GM23338 (cell line): ENCODE data around the gene MEI1. TPM values are rescaled to one million over a fixed set of nuclear protein-coding genes. Genes with fewer than 3 reads are reported as not detected.

Experiments used
- ATAC-seq: fragments of 200-7000 bp; cut with Tn5 transposase; 3 replicates; pipeline ENCODE4 v1.9.1; 2020
- DNase-seq: peaks from one replicate; pipeline ENCODE4 v3.0.0-alpha.2; 2015; ENCODE audit warnings: low spot score
- H2AFZ ChIP-seq: fragments of 200-600 bp; sonication (generic); 2 replicates; pipeline ENCODE4 v1.8.0; 2016; ENCODE audit warnings: antibody characterized with exemption, mild to moderate bottlenecking, moderate library complexity
- H3F3A ChIP-seq: fragments of 200-600 bp; sonication (generic); replicated peaks from 2 replicates; pipeline ENCODE4 v1.8.0; 2017; ENCODE audit warnings: antibody characterized with exemption, mixed run types, low read depth
- H3K27ac ChIP-seq: fragments of 200-600 bp; sonication (generic); 2 replicates; pipeline ENCODE4 v1.6.1; 2016; ENCODE audit warnings: low read depth
- H3K27me3 ChIP-seq: fragments of 200-600 bp; sonication (generic); 2 replicates; pipeline ENCODE4 v1.8.0; 2016; ENCODE audit warnings: mild to moderate bottlenecking, mixed run types, moderate library complexity; ENCODE audit not compliant: insufficient read depth
- H3K36me3 ChIP-seq: fragments of 200-600 bp; sonication (generic); 2 replicates; pipeline ENCODE4 v1.8.0; 2016; ENCODE audit warnings: mild to moderate bottlenecking; ENCODE audit not compliant: insufficient read depth
- H3K4me1 ChIP-seq: fragments of 200-600 bp; sonication (generic); 2 replicates; pipeline ENCODE4 v1.8.0; 2016; ENCODE audit warnings: mild to moderate bottlenecking, moderate library complexity; ENCODE audit not compliant: insufficient read depth
- H3K4me2 ChIP-seq: fragments of 200-600 bp; sonication (generic); 2 replicates; pipeline ENCODE4 v1.7.1; 2017; ENCODE audit warnings: mixed run types
- H3K4me3 ChIP-seq: fragments of 200-600 bp; sonication (generic); 2 replicates; pipeline ENCODE4 v1.6.1; 2016; ENCODE audit warnings: mixed run types
- H3K79me2 ChIP-seq: fragments of 200-600 bp; sonication (generic); replicated peaks from 2 replicates; pipeline ENCODE4 v1.8.0; 2017; ENCODE audit warnings: mild to moderate bottlenecking; ENCODE audit not compliant: insufficient read depth
- H3K9me2 ChIP-seq: fragments of 200-600 bp; sonication (generic); 2 replicates; pipeline ENCODE4 v1.8.0; 2017; ENCODE audit not compliant: insufficient read depth
- H4K20me1 ChIP-seq: fragments of 200-600 bp; sonication (generic); replicated peaks from 2 replicates; pipeline ENCODE4 v1.8.0; 2017; ENCODE audit warnings: mild to moderate bottlenecking; ENCODE audit not compliant: insufficient read depth
- H3K27ac Mint-ChIP-seq: 2 replicates; pipeline ENCODE4 v1.8.0; 2020; ENCODE audit warnings: inconsistent platforms, mild to moderate bottlenecking, moderate library complexity, mixed read lengths
- H3K27me3 Mint-ChIP-seq: 3 replicates; pipeline ENCODE4 v1.8.0; 2022; ENCODE audit warnings: low read depth, mild to moderate bottlenecking, moderate library complexity, mixed read lengths, inconsistent platforms; ENCODE audit not compliant: insufficient read depth, poor library complexity
- H3K36me3 Mint-ChIP-seq: 3 replicates; pipeline ENCODE4 v1.8.0; 2021; ENCODE audit warnings: low read depth, mild to moderate bottlenecking, inconsistent platforms, moderate library complexity, mixed read lengths
- H3K4me1 Mint-ChIP-seq: 3 replicates; pipeline ENCODE4 v1.8.0; 2020; ENCODE audit warnings: mild to moderate bottlenecking, inconsistent platforms, mixed read lengths
- H3K4me3 Mint-ChIP-seq: 3 replicates; pipeline ENCODE4 v1.8.0; 2021; ENCODE audit warnings: moderate library complexity, mild to moderate bottlenecking, inconsistent platforms, mixed read lengths
- H3K9me3 Mint-ChIP-seq: 3 replicates; pipeline ENCODE4 v1.8.0; 2020; ENCODE audit warnings: moderate library complexity, mild to moderate bottlenecking, inconsistent platforms, mixed read lengths
- EZH2 ChIP-seq: fragments of 200-600 bp; sonication (generic); IDR thresholded peaks from one replicate; pipeline ENCODE4 v1.8.0; 2017; ENCODE audit warnings: antibody characterized with exemption, mild to moderate bottlenecking, low read depth; ENCODE audit not compliant: unreplicated experiment
- EZH2phosphoT487 ChIP-seq: fragments of 200-600 bp; sonication (generic); IDR thresholded peaks from one replicate; pipeline ENCODE4 v1.8.1; 2018; ENCODE audit warnings: antibody characterized with exemption; ENCODE audit not compliant: unreplicated experiment
- JUNB ChIP-seq: IDR thresholded peaks from one replicate; pipeline ENCODE4 v1.6.1; 2016; ENCODE audit warnings: antibody characterized with exemption; ENCODE audit not compliant: unreplicated experiment
- NANOG ChIP-seq: IDR thresholded peaks from 2 replicates; pipeline ENCODE4 v1.6.1; 2016; ENCODE audit warnings: antibody characterized with exemption, borderline replicate concordance
- POLR2AphosphoS5 ChIP-seq: IDR thresholded peaks from 2 replicates; pipeline ENCODE4 v1.6.1; 2016; ENCODE audit warnings: antibody characterized with exemption, low read depth
- ZNF114 ChIP-seq: fragments of 250-450 bp; sonication (Bioruptor Pico); IDR thresholded peaks from 2 replicates; pipeline ENCODE4 v1.5.0; 2020; ENCODE audit warnings: mild to moderate bottlenecking, moderate library complexity
- ZNF331 ChIP-seq: fragments of 250-450 bp; sonication (Bioruptor Pico); IDR thresholded peaks from 2 replicates; pipeline ENCODE4 v1.5.0; 2020; ENCODE audit warnings: low read depth, mild to moderate bottlenecking, moderate library complexity
- polyA plus RNA-seq: library from polyadenylated mRNA; unstranded; fragments of >200 nt; fragmentation: Nextera tagmentation; extraction: Ambion mirVana; gene quantifications from 2 replicates; pipeline ENCODE4 v1.2.1, GENCODE V29; 2016
- total RNA-seq: library from RNA; depleted of rRNA; stranded (reverse); fragments of >200 nt; shearing (Covaris generic); gene quantifications from 2 replicates; pipeline ENCODE4 v1.2.3, GENCODE V29; 2014
- TF ChIP-seq, protein P1 (sequence below): IDR thresholded peaks from one replicate; pipeline ENCODE4 v1.6.1; 2018; ENCODE audit warnings: antibody characterized with exemption; ENCODE audit not compliant: unreplicated experiment
- TF ChIP-seq, protein P2 (sequence below): IDR thresholded peaks from 2 replicates; pipeline ENCODE4 v1.6.1; 2016; ENCODE audit warnings: antibody characterized with exemption
- TF ChIP-seq, protein P3 (sequence below), 2 experiments: fragments of 200-600 bp in 1 of 2; sonication (generic) in 1 of 2; conservative IDR thresholded peaks; 2 replicates each; pipeline versions ENCODE4 v1.5.1 to v1.6.1; 2016 to 2017; ENCODE audit warnings: antibody characterized with exemption in 2 of 2, low read depth in 2 of 2, mild to moderate bottlenecking in 2 of 2, moderate library complexity in 1 of 2
- TF ChIP-seq, protein P4 (sequence below): fragments of 250-450 bp; sonication (Bioruptor Pico); IDR thresholded peaks from 2 replicates; pipeline ENCODE4 v1.5.0; 2020; ENCODE audit warnings: mild to moderate bottlenecking, moderate library complexity

MEI1 gene
- total and polyA plus RNA-seq, 2 experiments from 2014 or later: 0.28 to 0.87 TPM

DNA sequence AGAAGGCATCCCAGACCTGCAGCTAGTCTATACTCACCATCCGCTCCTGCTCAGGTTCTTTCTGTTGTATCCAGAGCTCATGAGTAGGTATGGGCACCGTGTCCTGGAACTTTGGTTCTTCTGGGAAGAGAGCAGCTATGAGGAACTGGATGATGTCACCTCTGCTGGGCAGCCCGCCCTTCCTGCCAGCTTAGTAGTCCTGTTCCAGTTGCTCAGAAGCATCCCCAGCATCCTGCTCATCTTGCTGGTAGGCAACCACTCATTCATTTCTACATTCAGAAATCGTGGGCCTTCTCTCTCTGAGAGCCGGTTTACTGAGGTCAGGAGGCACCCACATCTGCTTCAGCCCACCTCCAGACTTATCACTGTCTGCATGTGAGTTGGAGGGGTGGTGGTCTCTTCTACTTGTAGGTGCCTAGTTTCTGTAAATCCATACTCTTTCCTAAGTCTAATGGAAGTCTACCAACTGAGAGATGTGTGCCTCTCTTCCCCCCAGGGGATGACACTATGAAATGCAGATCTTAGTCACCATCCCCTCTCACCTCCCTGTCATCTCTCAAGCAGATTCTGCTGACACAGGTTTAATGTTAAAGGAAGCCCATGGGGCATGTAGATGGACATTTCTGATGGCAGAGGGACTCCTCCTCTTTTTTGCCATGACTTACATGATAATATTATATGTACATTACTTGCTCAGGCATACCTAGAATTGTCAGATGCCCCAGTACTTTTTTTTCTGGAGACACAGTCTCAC is 71.6 kb downstream of the MEI1 start:
- Mint-ChIP-seq H3K9me3 (no peaks in the 10 kb centered on the region), H3K27ac (no peak overlapping the region), H3K4me1 (no peaks in the 10 kb centered on the region), H3K4me3 (no peak overlapping the region), H3K27me3 (peaks cover 4% of the 10 kb centered on the region), H3K36me3 (no peaks in the 10 kb centered on the region)
- DNase-seq: no peak
- H3F3A ChIP-seq: no peaks in the 10 kb centered on the region
- H2AFZ ChIP-seq: no peak overlapping the region
- H3K4me2 ChIP-seq: no peak overlapping the region
- H3K27ac ChIP-seq: no peak overlapping the region
- H3K9me2 ChIP-seq: no peaks in the 10 kb centered on the region
- H3K36me3 ChIP-seq: no peaks in the 10 kb centered on the region
- no peak for TF ChIP-seq EZH2phosphoT487
- TF ChIP-seq, protein P1, sequence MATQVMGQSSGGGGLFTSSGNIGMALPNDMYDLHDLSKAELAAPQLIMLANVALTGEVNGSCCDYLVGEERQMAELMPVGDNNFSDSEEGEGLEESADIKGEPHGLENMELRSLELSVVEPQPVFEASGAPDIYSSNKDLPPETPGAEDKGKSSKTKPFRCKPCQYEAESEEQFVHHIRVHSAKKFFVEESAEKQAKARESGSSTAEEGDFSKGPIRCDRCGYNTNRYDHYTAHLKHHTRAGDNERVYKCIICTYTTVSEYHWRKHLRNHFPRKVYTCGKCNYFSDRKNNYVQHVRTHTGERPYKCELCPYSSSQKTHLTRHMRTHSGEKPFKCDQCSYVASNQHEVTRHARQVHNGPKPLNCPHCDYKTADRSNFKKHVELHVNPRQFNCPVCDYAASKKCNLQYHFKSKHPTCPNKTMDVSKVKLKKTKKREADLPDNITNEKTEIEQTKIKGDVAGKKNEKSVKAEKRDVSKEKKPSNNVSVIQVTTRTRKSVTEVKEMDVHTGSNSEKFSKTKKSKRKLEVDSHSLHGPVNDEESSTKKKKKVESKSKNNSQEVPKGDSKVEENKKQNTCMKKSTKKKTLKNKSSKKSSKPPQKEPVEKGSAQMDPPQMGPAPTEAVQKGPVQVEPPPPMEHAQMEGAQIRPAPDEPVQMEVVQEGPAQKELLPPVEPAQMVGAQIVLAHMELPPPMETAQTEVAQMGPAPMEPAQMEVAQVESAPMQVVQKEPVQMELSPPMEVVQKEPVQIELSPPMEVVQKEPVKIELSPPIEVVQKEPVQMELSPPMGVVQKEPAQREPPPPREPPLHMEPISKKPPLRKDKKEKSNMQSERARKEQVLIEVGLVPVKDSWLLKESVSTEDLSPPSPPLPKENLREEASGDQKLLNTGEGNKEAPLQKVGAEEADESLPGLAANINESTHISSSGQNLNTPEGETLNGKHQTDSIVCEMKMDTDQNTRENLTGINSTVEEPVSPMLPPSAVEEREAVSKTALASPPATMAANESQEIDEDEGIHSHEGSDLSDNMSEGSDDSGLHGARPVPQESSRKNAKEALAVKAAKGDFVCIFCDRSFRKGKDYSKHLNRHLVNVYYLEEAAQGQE: no peak
- TF ChIP-seq EZH2: no peak
- no peak for TF ChIP-seq JUNB
- TF ChIP-seq, protein P2, sequence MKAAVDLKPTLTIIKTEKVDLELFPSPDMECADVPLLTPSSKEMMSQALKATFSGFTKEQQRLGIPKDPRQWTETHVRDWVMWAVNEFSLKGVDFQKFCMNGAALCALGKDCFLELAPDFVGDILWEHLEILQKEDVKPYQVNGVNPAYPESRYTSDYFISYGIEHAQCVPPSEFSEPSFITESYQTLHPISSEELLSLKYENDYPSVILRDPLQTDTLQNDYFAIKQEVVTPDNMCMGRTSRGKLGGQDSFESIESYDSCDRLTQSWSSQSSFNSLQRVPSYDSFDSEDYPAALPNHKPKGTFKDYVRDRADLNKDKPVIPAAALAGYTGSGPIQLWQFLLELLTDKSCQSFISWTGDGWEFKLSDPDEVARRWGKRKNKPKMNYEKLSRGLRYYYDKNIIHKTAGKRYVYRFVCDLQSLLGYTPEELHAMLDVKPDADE: no peak
- TF ChIP-seq, protein P3, sequence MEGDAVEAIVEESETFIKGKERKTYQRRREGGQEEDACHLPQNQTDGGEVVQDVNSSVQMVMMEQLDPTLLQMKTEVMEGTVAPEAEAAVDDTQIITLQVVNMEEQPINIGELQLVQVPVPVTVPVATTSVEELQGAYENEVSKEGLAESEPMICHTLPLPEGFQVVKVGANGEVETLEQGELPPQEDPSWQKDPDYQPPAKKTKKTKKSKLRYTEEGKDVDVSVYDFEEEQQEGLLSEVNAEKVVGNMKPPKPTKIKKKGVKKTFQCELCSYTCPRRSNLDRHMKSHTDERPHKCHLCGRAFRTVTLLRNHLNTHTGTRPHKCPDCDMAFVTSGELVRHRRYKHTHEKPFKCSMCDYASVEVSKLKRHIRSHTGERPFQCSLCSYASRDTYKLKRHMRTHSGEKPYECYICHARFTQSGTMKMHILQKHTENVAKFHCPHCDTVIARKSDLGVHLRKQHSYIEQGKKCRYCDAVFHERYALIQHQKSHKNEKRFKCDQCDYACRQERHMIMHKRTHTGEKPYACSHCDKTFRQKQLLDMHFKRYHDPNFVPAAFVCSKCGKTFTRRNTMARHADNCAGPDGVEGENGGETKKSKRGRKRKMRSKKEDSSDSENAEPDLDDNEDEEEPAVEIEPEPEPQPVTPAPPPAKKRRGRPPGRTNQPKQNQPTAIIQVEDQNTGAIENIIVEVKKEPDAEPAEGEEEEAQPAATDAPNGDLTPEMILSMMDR (conservative IDR thresholded peaks at IDR 0.05; ENCODE audit: low read depth in 2 of 2): no peak
- no peak for TF ChIP-seq ZNF331
- TF ChIP-seq ZNF114 (CRISPR knock-in tag): no peak
- TF ChIP-seq POLR2AphosphoS5: no peak
- TF ChIP-seq, protein P4, sequence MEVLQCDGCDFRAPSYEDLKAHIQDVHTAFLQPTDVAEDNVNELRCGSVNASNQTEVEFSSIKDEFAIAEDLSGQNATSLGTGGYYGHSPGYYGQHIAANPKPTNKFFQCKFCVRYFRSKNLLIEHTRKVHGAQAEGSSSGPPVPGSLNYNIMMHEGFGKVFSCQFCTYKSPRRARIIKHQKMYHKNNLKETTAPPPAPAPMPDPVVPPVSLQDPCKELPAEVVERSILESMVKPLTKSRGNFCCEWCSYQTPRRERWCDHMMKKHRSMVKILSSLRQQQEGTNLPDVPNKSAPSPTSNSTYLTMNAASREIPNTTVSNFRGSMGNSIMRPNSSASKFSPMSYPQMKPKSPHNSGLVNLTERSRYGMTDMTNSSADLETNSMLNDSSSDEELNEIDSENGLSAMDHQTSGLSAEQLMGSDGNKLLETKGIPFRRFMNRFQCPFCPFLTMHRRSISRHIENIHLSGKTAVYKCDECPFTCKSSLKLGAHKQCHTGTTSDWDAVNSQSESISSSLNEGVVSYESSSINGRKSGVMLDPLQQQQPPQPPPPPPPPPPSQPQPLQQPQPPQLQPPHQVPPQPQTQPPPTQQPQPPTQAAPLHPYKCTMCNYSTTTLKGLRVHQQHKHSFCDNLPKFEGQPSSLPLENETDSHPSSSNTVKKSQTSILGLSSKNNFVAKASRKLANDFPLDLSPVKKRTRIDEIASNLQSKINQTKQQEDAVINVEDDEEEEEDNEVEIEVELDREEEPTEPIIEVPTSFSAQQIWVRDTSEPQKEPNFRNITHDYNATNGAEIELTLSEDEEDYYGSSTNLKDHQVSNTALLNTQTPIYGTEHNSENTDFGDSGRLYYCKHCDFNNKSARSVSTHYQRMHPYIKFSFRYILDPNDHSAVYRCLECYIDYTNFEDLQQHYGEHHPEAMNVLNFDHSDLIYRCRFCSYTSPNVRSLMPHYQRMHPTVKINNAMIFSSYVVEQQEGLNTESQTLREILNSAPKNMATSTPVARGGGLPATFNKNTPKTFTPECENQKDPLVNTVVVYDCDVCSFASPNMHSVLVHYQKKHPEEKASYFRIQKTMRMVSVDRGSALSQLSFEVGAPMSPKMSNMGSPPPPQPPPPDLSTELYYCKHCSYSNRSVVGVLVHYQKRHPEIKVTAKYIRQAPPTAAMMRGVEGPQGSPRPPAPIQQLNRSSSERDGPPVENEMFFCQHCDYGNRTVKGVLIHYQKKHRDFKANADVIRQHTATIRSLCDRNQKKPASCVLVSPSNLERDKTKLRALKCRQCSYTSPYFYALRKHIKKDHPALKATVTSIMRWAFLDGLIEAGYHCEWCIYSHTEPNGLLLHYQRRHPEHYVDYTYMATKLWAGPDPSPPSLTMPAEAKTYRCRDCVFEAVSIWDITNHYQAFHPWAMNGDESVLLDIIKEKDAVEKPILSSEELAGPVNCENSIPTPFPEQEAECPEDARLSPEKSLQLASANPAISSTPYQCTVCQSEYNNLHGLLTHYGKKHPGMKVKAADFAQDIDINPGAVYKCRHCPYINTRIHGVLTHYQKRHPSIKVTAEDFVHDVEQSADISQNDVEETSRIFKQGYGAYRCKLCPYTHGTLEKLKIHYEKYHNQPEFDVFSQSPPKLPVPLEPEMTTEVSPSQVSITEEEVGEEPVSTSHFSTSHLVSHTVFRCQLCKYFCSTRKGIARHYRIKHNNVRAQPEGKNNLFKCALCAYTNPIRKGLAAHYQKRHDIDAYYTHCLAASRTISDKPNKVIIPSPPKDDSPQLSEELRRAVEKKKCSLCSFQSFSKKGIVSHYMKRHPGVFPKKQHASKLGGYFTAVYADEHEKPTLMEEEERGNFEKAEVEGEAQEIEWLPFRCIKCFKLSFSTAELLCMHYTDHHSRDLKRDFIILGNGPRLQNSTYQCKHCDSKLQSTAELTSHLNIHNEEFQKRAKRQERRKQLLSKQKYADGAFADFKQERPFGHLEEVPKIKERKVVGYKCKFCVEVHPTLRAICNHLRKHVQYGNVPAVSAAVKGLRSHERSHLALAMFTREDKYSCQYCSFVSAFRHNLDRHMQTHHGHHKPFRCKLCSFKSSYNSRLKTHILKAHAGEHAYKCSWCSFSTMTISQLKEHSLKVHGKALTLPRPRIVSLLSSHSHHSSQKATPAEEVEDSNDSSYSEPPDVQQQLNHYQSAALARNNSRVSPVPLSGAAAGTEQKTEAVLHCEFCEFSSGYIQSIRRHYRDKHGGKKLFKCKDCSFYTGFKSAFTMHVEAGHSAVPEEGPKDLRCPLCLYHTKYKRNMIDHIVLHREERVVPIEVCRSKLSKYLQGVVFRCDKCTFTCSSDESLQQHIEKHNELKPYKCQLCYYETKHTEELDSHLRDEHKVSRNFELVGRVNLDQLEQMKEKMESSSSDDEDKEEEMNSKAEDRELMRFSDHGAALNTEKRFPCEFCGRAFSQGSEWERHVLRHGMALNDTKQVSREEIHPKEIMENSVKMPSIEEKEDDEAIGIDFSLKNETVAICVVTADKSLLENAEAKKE (CRISPR knock-in tag): no peak
- no peak for TF ChIP-seq NANOG
- no peaks in the 10 kb centered on the region for H3K27me3 ChIP-seq
- no peaks in the 10 kb centered on the region for H3K79me2 ChIP-seq
- H3K4me1 ChIP-seq: no peaks in the 10 kb centered on the region; the same call in 1 of the 2 replicates
- no peak overlapping the region for H3K4me3 ChIP-seq
- no peak for ATAC-seq
- H4K20me1 ChIP-seq: no peaks in the 10 kb centered on the region
